ENCODE results near the gene ZACN. TPM values are rescaled to one million over a fixed set of nuclear protein-coding genes. Genes with fewer than 3 reads are reported as not detected.
"Not testable (repeated sequence)": the region's sequence is repeated elsewhere in the genome, so short reads cannot be mapped to it uniquely, and the experiment has no call there.

The ZACN gene
- total RNA-seq, 1 donor from 2014 or later, result not detected

GRCh38 chr17:76050538-76051467 lies 28.2 kb upstream of the ZACN start:
- TF ChIP-seq CTCF (IDR thresholded peaks at IDR 0.05), result no peak
- Histone ChIP-seq H3K27ac (peak overlapping the region; percentile 75), H3K36me3 (peaks cover 99% of the 10 kb centered on the region), H3K27me3 (ENCODE audit: low read depth) (no peaks in the 10 kb centered on the region), H3K4me1 (peaks cover 38% of the 10 kb centered on the region), H3K9me3 (no peaks in the 10 kb centered on the region), H3K4me3 (no peak overlapping the region)
- intact Hi-C loops (cut with DNase I), result no loop called here
- DNase-seq (no peak), ATAC-seq (peak; percentile 54 to 60)

GRCh38 chr17:76051561-76051960 lies 27.4 kb upstream of the ZACN start:
- peak overlapping the region; percentile 75 for H3K27ac ChIP-seq
- no peak for DNase-seq
- TF ChIP-seq CTCF (IDR thresholded peaks at IDR 0.05), result no peak
- no peaks in the 10 kb centered on the region for H3K9me3 ChIP-seq
- H3K27me3 ChIP-seq (ENCODE audit: low read depth), result no peaks in the 10 kb centered on the region
- intact Hi-C loops (cut with DNase I), result no loop called here
- H3K4me1 ChIP-seq, result peaks cover 38% of the 10 kb centered on the region
- H3K4me3 ChIP-seq, result no peak overlapping the region
- peak; percentile 17 to 43 for ATAC-seq
- peaks cover 99% of the 10 kb centered on the region for H3K36me3 ChIP-seq

- intact Hi-C loops (cut with DNase I), result no loop called here
- ATAC-seq (peak; percentile 71 to 78), DNase-seq (no peak)
- peaks cover 32% of the 10 kb centered on the region for H3K4me1 ChIP-seq
- no peaks in the 10 kb centered on the region for H3K27me3 ChIP-seq (ENCODE audit: low read depth)
- H3K9me3 ChIP-seq, result no peaks in the 10 kb centered on the region
- no peak overlapping the region for H3K4me3 ChIP-seq
- H3K27ac ChIP-seq, result peak overlapping the region; percentile 71
- TF ChIP-seq CTCF (IDR thresholded peaks at IDR 0.05), result no peak
- peaks cover 99% of the 10 kb centered on the region for H3K36me3 ChIP-seq
Measured at GRCh38 chr17:76053246-76054111, 25.5 kb upstream of the ZACN start.

- Histone ChIP-seq H3K27ac (peak overlapping the region; percentile 71), H3K4me3 (no peak overlapping the region), H3K4me1 (peaks cover 29% of the 10 kb centered on the region), H3K36me3 (peaks cover 99% of the 10 kb centered on the region), H3K9me3 (no peaks in the 10 kb centered on the region), H3K27me3 (ENCODE audit: low read depth) (no peaks in the 10 kb centered on the region)
- ATAC-seq (peak; percentile 73 to 74), DNase-seq (no peak)
- intact Hi-C loops (cut with DNase I), result no loop called here
- no peak for TF ChIP-seq CTCF (IDR thresholded peaks at IDR 0.05)
Measured at GRCh38 chr17:76054112-76054476, 24.9 kb upstream of the ZACN start.

- ATAC-seq, result peak; percentile 17 to 33
- no peak for DNase-seq
- Histone ChIP-seq H3K27me3 (ENCODE audit: low read depth) (no peaks in the 10 kb centered on the region), H3K27ac (no peak overlapping the region), H3K36me3 (peaks cover 99% of the 10 kb centered on the region), H3K4me3 (no peak overlapping the region), H3K4me1 (peaks cover 11% of the 10 kb centered on the region), H3K9me3 (no peaks in the 10 kb centered on the region)
- no peak for TF ChIP-seq CTCF (IDR thresholded peaks at IDR 0.05)
- intact Hi-C loops (cut with DNase I), result no loop called here
Measured at GRCh38 chr17:76056882-76057281, 22.1 kb upstream of the ZACN start.

GRCh38 chr17:76058264-76058663 lies 20.7 kb upstream of the ZACN start:
- H3K27ac ChIP-seq; ATAC-seq; H3K4me3 ChIP-seq; H3K4me1 ChIP-seq; DNase-seq; H3K9me3 ChIP-seq; intact Hi-C loops (cut with DNase I); H3K27me3 ChIP-seq (ENCODE audit: low read depth): not testable (repeated sequence)
- peaks cover 97% of the 10 kb centered on the region for H3K36me3 ChIP-seq

Measured in lower lobe of right lung (tissue), 2 donors.